ENCODE measurements around the gene CD1E.

Gene CD1E

DNA sequence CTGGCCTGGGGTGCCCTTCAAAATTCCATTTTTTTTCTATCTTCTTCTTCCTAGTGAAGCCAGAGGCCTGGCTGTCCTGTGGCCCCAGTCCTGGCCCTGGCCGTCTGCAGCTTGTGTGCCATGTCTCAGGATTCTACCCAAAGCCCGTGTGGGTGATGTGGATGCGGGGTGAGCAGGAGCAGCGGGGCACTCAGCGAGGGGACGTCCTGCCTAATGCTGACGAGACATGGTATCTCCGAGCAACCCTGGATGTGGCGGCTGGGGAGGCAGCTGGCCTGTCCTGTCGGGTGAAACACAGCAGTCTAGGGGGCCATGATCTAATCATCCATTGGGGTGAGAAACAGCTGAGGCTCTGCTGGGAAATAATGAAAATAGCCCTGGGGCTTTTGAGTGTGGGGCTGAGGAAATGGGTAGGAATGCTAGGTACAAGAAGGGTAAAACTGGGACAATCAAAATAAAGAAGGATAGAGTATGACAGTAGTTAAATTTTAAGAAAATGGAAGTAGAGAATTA, 2.1 kb downstream of the CD1E start (continued):
- TF ChIP-seq, protein P1, sequence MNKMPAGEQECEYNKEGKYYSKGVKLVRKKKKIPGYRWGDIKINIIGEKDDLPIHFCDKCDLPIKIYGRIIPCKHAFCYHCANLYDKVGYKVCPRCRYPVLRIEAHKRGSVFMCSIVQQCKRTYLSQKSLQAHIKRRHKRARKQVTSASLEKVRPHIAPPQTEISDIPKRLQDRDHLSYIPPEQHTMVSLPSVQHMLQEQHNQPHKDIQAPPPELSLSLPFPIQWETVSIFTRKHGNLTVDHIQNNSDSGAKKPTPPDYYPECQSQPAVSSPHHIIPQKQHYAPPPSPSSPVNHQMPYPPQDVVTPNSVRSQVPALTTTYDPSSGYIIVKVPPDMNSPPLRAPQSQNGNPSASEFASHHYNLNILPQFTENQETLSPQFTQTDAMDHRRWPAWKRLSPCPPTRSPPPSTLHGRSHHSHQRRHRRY (tag by site-specific recombination; IDR thresholded peaks at IDR 0.05): no peak

DNA sequence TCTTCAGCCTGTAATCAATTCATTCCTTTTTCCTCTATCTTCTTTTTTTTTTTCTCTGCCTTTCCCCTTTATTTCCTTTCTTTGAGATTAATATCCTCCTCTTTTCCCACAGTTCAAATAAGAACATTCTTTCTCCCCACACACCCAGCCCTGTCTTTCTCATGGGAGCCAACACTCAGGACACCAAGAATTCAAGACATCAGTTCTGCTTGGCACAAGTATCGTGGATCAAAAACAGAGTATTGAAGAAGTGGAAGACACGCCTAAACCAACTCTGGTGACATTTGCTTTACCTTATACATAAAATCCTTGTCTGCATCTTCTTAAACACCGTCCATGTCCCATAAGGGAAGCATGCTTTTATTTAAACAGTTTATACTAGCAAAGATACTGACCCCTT, 2.9 kb downstream of the CD1E start:
- Histone ChIP-seq H3K9me3 (ENCODE audit: control insufficient read depth, insufficient read depth, low read depth, low read length) (no peaks in the 10 kb centered on the region), H3K4me1 (ENCODE audit: control insufficient read depth, insufficient read depth, low read length) (no peaks in the 10 kb centered on the region)
- CTCF ChIA-PET: no interaction called here

DNA sequence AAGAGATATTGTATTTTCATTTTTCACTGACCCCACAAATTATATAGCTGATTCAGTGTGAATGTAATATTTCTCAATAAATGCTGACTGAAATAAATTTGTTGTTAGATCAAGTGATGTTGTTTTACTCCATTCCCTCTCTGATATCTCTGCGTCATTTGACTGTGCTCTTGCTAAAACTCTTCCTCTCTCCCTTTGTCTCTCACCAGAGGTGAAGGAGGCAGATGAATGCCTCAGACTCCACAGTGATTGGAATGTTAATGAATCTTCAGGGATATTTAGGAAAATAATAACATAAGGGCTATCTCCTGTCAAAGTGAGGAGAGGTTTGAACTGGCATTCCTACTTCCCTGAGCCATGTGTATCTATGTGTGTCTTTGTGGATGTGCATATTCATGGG, 3.7 kb downstream of the CD1E start:
- no peak overlapping the region for H3K27ac ChIP-seq (ENCODE audit: extremely low read depth, low read depth, low read length)
- H3K9me3 ChIP-seq (ENCODE audit: control insufficient read depth, insufficient read depth, low read depth, low read length): no peaks in the 10 kb centered on the region
- TF ChIP-seq ZNF747 (tag by site-specific recombination; IDR thresholded peaks at IDR 0.05) (no peak), ZNF248 (tag by site-specific recombination; IDR thresholded peaks at IDR 0.05) (no peak)
- TF ChIP-seq, protein P2, sequence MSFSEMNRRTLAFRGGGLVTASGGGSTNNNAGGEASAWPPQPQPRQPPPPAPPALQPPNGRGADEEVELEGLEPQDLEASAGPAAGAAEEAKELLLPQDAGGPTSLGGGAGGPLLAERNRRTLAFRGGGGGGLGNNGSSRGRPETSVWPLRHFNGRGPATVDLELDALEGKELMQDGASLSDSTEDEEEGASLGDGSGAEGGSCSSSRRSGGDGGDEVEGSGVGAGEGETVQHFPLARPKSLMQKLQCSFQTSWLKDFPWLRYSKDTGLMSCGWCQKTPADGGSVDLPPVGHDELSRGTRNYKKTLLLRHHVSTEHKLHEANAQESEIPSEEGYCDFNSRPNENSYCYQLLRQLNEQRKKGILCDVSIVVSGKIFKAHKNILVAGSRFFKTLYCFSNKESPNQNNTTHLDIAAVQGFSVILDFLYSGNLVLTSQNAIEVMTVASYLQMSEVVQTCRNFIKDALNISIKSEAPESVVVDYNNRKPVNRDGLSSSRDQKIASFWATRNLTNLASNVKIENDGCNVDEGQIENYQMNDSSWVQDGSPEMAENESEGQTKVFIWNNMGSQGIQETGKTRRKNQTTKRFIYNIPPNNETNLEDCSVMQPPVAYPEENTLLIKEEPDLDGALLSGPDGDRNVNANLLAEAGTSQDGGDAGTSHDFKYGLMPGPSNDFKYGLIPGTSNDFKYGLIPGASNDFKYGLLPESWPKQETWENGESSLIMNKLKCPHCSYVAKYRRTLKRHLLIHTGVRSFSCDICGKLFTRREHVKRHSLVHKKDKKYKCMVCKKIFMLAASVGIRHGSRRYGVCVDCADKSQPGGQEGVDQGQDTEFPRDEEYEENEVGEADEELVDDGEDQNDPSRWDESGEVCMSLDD (tag by site-specific recombination; IDR thresholded peaks at IDR 0.05): no peak
- no peaks in the 10 kb centered on the region for H3K36me3 ChIP-seq (ENCODE audit: control insufficient read depth in 2 of 2, insufficient read depth in 1 of 2, low read length in 2 of 2)
- CTCF ChIA-PET: no interaction called here
- H3K4me1 ChIP-seq (ENCODE audit: control insufficient read depth, insufficient read depth, low read length): no peaks in the 10 kb centered on the region
- POLR2A ChIA-PET: no interaction called here
- no peak overlapping the region for H3K4me3 ChIP-seq (ENCODE audit: low read depth, low read length)

More for the DNA sequence above, 2.9 kb downstream of the CD1E start:
- Histone ChIP-seq H3K27ac (ENCODE audit: extremely low read depth, low read depth, low read length) (no peak overlapping the region), H3K4me3 (ENCODE audit: low read depth, low read length) (no peak overlapping the region), H3K36me3 (ENCODE audit: control insufficient read depth in 2 of 2, insufficient read depth in 1 of 2, low read length in 2 of 2) (no peaks in the 10 kb centered on the region)
- POLR2A ChIA-PET: no interaction called here
- no peak for TF ChIP-seq ZFP3 (tag by site-specific recombination; IDR thresholded peaks at IDR 0.05; ENCODE audit: low read depth)
- TF ChIP-seq ZNF791 (tag by site-specific recombination; IDR thresholded peaks at IDR 0.05): no peak
- TF ChIP-seq ZNF366 (tag by site-specific recombination; conservative IDR thresholded peaks at IDR 0.05): no peak
- TF ChIP-seq ZNF544 (tag by site-specific recombination; IDR thresholded peaks at IDR 0.05): no peak
- TF ChIP-seq ZNF302 (tag by site-specific recombination; IDR thresholded peaks at IDR 0.05; ENCODE audit: low read depth): no peak
- no peak for TF ChIP-seq ZNF16 (tag by site-specific recombination; IDR thresholded peaks at IDR 0.05; ENCODE audit: low read depth)
- TF ChIP-seq, protein P3, sequence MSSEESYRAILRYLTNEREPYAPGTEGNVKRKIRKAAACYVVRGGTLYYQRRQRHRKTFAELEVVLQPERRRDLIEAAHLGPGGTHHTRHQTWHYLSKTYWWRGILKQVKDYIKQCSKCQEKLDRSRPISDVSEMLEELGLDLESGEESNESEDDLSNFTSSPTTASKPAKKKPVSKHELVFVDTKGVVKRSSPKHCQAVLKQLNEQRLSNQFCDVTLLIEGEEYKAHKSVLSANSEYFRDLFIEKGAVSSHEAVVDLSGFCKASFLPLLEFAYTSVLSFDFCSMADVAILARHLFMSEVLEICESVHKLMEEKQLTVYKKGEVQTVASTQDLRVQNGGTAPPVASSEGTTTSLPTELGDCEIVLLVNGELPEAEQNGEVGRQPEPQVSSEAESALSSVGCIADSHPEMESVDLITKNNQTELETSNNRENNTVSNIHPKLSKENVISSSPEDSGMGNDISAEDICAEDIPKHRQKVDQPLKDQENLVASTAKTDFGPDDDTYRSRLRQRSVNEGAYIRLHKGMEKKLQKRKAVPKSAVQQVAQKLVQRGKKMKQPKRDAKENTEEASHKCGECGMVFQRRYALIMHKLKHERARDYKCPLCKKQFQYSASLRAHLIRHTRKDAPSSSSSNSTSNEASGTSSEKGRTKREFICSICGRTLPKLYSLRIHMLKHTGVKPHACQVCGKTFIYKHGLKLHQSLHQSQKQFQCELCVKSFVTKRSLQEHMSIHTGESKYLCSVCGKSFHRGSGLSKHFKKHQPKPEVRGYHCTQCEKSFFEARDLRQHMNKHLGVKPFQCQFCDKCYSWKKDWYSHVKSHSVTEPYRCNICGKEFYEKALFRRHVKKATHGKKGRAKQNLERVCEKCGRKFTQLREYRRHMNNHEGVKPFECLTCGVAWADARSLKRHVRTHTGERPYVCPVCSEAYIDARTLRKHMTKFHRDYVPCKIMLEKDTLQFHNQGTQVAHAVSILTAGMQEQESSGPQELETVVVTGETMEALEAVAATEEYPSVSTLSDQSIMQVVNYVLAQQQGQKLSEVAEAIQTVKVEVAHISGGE (tag by site-specific recombination; conservative IDR thresholded peaks at IDR 0.05; ENCODE audit: low read depth): no peak
- TF ChIP-seq, protein P4, sequence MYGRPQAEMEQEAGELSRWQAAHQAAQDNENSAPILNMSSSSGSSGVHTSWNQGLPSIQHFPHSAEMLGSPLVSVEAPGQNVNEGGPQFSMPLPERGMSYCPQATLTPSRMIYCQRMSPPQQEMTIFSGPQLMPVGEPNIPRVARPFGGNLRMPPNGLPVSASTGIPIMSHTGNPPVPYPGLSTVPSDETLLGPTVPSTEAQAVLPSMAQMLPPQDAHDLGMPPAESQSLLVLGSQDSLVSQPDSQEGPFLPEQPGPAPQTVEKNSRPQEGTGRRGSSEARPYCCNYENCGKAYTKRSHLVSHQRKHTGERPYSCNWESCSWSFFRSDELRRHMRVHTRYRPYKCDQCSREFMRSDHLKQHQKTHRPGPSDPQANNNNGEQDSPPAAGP (tag by site-specific recombination; IDR thresholded peaks at IDR 0.05): no peak
- TF ChIP-seq BCL11B (tag by site-specific recombination; IDR thresholded peaks at IDR 0.05; ENCODE audit: low read depth): no peak
- TF ChIP-seq ZNF433 (tag by site-specific recombination; IDR thresholded peaks at IDR 0.05; ENCODE audit: low read depth): no peak
- no peak for TF ChIP-seq ZNF555 (tag by site-specific recombination; conservative IDR thresholded peaks at IDR 0.05)
- no peak for TF ChIP-seq ZNF768 (tag by site-specific recombination; IDR thresholded peaks at IDR 0.05)
- TF ChIP-seq, protein P5, sequence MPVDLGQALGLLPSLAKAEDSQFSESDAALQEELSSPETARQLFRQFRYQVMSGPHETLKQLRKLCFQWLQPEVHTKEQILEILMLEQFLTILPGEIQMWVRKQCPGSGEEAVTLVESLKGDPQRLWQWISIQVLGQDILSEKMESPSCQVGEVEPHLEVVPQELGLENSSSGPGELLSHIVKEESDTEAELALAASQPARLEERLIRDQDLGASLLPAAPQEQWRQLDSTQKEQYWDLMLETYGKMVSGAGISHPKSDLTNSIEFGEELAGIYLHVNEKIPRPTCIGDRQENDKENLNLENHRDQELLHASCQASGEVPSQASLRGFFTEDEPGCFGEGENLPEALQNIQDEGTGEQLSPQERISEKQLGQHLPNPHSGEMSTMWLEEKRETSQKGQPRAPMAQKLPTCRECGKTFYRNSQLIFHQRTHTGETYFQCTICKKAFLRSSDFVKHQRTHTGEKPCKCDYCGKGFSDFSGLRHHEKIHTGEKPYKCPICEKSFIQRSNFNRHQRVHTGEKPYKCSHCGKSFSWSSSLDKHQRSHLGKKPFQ (tag by site-specific recombination; IDR thresholded peaks at IDR 0.05): no peak
- TF ChIP-seq ZNF626 (tag by site-specific recombination; IDR thresholded peaks at IDR 0.05): no peak
- no peak for TF ChIP-seq ZNF561 (tag by site-specific recombination; IDR thresholded peaks at IDR 0.05; ENCODE audit: borderline replicate concordance)
